ENCODE data around the gene HERC5. TPM values are rescaled to one million over a fixed set of nuclear protein-coding genes. Genes with fewer than 3 reads are reported as not detected.
A peak's percentile ranks its signal among the peaks of the same experiment; 100 is the strongest.
"Not testable (repeated sequence)": the region's sequence is repeated elsewhere in the genome, so short reads cannot be mapped to it uniquely, and the experiment has no call there.

Gene HERC5
- total RNA-seq, 1 donor from 2014 or later = 27.6 TPM

- Histone ChIP-seq H3K9me3 (no peaks in the 10 kb centered on the region), H3K4me1 (no peaks in the 10 kb centered on the region), H3K27ac (no peak overlapping the region), H3K36me3 (peaks cover 10% of the 10 kb centered on the region), H3K27me3 (ENCODE audit: low read depth) (no peaks in the 10 kb centered on the region), H3K4me3 (no peak overlapping the region)
- intact Hi-C loops (cut with DNase I) = no loop called here
- no peak for DNase-seq
- peak; percentile 44 to 53 for ATAC-seq
- no peak for TF ChIP-seq CTCF (IDR thresholded peaks at IDR 0.05)
These were observed 14.2 kb upstream of the HERC5 start for GRCh38 chr4:88442689-88443191.

- H3K4me1 ChIP-seq = no peaks in the 10 kb centered on the region
- DNase-seq (no peak), ATAC-seq (no peak)
- no peak for TF ChIP-seq CTCF (IDR thresholded peaks at IDR 0.05)
- H3K9me3 ChIP-seq = no peaks in the 10 kb centered on the region
- intact Hi-C loops (cut with DNase I) = no loop called here
- no peak overlapping the region for H3K4me3 ChIP-seq
- H3K27ac ChIP-seq = no peak overlapping the region
- H3K27me3 ChIP-seq (ENCODE audit: low read depth) = no peaks in the 10 kb centered on the region
- peaks cover 10% of the 10 kb centered on the region for H3K36me3 ChIP-seq
These were observed 13.4 kb upstream of the HERC5 start for GRCh38 chr4:88443486-88443885.

GRCh38 chr4:88445252-88445651 lies 11.7 kb upstream of the HERC5 start:
- ATAC-seq (no peak), DNase-seq (no peak)
- no peak overlapping the region for H3K4me3 ChIP-seq
- no peak overlapping the region for H3K27ac ChIP-seq
- no peak for TF ChIP-seq CTCF (IDR thresholded peaks at IDR 0.05)
- intact Hi-C loops (cut with DNase I) = no loop called here
- H3K4me1 ChIP-seq = no peaks in the 10 kb centered on the region
- peaks cover 7% of the 10 kb centered on the region for H3K36me3 ChIP-seq
- H3K9me3 ChIP-seq = no peaks in the 10 kb centered on the region
- H3K27me3 ChIP-seq (ENCODE audit: low read depth) = no peaks in the 10 kb centered on the region

- intact Hi-C loops (cut with DNase I) = no loop called here
- no peaks in the 10 kb centered on the region for H3K27me3 ChIP-seq (ENCODE audit: low read depth)
- no peak for ATAC-seq
- no peak overlapping the region for H3K27ac ChIP-seq
- no peaks in the 10 kb centered on the region for H3K4me1 ChIP-seq
- H3K4me3 ChIP-seq = no peak overlapping the region
- peaks cover 7% of the 10 kb centered on the region for H3K36me3 ChIP-seq
- no peak for TF ChIP-seq CTCF (IDR thresholded peaks at IDR 0.05)
- no peak for DNase-seq
- H3K9me3 ChIP-seq = no peaks in the 10 kb centered on the region
These were observed 10.8 kb upstream of the HERC5 start for GRCh38 chr4:88446124-88446523.

GRCh38 chr4:88447371-88448095 lies 9.4 kb upstream of the HERC5 start:
- Histone ChIP-seq H3K4me1 (no peaks in the 10 kb centered on the region), H3K4me3 (no peak overlapping the region), H3K9me3 (no peaks in the 10 kb centered on the region), H3K27me3 (ENCODE audit: low read depth) (no peaks in the 10 kb centered on the region), H3K36me3 (peaks cover 3% of the 10 kb centered on the region), H3K27ac (no peak overlapping the region)
- intact Hi-C loops (cut with DNase I) = no loop called here
- ATAC-seq (no peak), DNase-seq (no peak)
- TF ChIP-seq CTCF (IDR thresholded peaks at IDR 0.05) = no peak

- H3K36me3 ChIP-seq; H3K27ac ChIP-seq; H3K27me3 ChIP-seq (ENCODE audit: low read depth); ATAC-seq; H3K9me3 ChIP-seq; intact Hi-C loops (cut with DNase I); H3K4me3 ChIP-seq; DNase-seq; H3K4me1 ChIP-seq: not testable (repeated sequence)
These were observed 8.6 kb upstream of the HERC5 start for GRCh38 chr4:88448211-88448765.

Data from lower lobe of right lung (tissue), 2 donors.